Left colon (tissue), 2 donors: ENCODE results near the gene PEX26. TPM values are rescaled to one million over a fixed set of nuclear protein-coding genes. Genes with fewer than 3 reads are reported as not detected.
A peak's percentile ranks its signal among the peaks of the same experiment; 100 is the strongest.
"Not testable (repeated sequence)": the region's sequence is repeated elsewhere in the genome, so short reads cannot be mapped to it uniquely, and the experiment has no call there.

Experiments
- ATAC-seq: fragments of 200-7000 bp; cut with Tn5 transposase; one replicate; pipeline ENCODE4 v1.9.1; 2020; ENCODE audit warnings: mild to moderate bottlenecking, moderate library complexity
- DNase-seq, 2 donors: peaks; one replicate each; pipeline ENCODE4 v3.0.0-alpha.2; 2020
- intact Hi-C, 2 donors: fragments of 100-400 bp; cut with DNase I in 1 of 2; cut with micrococcal nuclease in 1 of 2; formaldehyde crosslinking; loops; one replicate each; pipeline versions ENCODE4 v1.11.2 to v1.14.0; 2022; cut with DNase I, micrococcal nuclease
- long read RNA-seq: library from polyadenylated mRNA; unstranded; transcript quantifications from one replicate; pipeline ENCODE4 v2.0.0, GENCODE V29; 2021
- total RNA-seq, 2 donors: library from RNA; stranded (reverse); fragmentation: NEBNext Ultra II Directional; extraction: Animal tissue kit (Norgen Biotek cat#: 25700); gene quantifications; one replicate each; pipeline ENCODE4 v1.2.1, GENCODE V29; 2021
- donor health status: DM: no; HTN: no; CAD: no.
- donor health status: DM: yes; HTN: yes; CAD: no.

Gene PEX26
- total RNA-seq, result 100 to 1,000 TPM; 128 to 196 TPM
- long read RNA-seq, full-length matches to known transcripts, result 5 of 25 reads
- long read RNA-seq, partial matches to known transcripts, result 6 of 25 reads
- long read RNA-seq, other reads (novel, unspliced or antisense), result 14 of 25 reads

DNA sequence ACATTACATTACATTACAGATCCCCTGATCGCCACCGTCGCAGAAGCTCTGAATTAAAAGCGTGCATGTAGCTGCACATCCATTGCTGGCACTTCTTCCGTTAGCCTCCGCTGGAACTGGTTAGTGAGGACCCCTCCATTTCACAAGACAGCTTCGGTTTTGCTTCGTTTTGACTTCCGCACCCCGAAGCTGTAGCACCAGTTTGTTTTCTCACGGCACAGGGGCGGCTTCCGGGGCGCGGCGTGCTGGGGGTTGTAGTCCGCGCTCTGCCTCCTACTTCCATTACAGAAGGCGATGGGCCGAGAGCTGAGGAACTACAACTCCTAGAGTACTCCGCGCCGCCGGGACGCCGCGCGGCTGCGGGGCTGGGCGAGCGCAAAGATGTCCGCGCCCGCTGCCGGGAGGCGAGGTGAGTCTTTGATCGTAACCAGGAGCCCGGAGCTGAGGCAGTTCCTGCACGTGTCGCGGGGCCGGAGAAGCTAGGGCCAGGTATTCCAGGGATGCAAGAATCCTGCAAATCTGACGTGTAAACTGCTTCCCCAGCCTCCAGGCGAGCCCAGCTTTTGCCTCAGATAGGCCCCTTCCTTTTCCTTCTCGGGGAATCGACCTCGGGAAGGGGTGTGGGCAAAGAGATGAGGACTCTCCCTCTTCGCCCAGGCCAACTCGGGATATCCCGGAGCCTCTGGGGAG, at the start of gene PEX26:
Gene PEX26, plus strand, starts transcription at position 352 of the 690 bp plus-strand sequence. CDS start 387 bp downstream, outside the sequence.
- intact Hi-C loops, result loop anchor here (2.0 to 10.0 kb wide), 3 partner anchors 73 to 255 kb away; no protein-coding TSS in a partner anchor
- ATAC-seq (peak; percentile 86), DNase-seq (peak; percentile 95 to 96)

DNA sequence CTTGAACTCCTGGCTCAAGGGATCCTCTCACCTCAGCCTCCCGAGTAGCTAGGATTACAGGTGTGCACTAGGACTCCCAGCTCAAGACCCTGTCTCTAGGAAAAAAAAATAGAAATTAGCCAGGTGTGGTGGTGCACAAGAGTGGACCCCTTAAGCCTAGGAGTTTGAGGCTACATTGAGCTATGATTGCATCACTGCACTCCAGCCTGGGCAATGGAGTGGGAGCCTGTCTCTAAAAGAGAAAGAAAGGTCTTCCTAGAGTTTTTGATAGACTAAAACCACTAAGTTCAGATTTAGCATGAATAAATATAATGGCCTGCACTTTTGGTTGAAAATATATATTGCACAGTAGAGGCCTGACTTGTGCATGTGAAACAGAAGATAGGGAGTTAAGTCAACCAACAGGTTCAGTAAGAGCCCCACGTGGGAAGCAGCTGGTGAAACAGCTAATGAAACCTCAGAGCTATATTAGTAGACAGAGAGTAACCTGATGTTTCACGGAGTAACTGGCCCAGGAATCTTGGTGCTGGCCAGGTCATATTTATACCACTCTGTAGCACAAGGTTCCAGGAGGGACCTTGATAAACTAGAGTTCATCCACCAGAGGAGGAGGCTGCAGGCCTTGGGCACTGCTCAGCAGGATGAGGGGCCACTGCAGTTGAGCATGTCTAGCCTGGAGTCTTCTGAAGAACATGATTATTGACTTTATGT, 48.8 kb upstream of the PEX26 start:
- ATAC-seq (no peak), DNase-seq (no peak)
- intact Hi-C loops, result no loop called here

DNA sequence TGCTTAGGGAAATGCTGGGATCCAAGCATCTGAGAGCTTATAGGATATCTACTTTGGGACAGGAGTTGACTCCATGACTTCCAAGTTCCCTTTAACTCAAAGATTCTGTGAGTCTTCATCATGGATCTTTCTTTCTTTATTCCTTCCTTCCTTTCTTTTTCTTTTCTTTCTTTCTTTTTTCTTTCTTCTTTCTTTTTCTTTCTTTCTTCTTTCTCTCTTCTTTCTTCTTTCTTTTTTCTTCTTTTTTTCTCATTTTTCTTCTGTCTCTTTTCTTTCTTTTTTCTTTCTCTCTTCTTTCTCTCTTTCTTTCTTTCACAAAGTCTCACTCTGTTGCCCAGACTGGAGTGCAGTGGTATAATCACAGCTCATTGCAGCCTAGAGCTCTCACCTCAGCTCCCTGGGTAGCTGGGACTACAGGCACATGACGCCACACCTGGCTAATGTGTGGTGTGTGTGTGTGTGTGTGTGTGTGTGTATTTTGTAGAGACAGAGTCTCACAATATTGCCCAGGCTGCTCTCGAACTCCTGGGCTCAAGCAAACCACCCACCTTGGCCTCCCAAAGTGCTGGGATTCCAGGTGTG, 48.0 kb upstream of the PEX26 start:
- ATAC-seq (peak; percentile 47), DNase-seq (no peak)
- intact Hi-C loops, result no loop called here

GRCh38 chr22:18031695-18032454, 45.9 kb upstream of the PEX26 start:
- ATAC-seq (peak; percentile 2), DNase-seq (no peak)
- intact Hi-C loops, result no loop called here

- DNase-seq (no peak), ATAC-seq (peak; percentile 64)
- intact Hi-C loops, result no loop called here
Measured at GRCh38 chr22:18032455-18033101, 45.2 kb upstream of the PEX26 start.

GRCh38 chr22:18033204-18033998, 44.4 kb upstream of the PEX26 start:
- DNase-seq (no peak), ATAC-seq (no peak)
- intact Hi-C loops, result no loop called here

- no peak for ATAC-seq
- no peak for DNase-seq
- intact Hi-C loops, result no loop called here
Measured at GRCh38 chr22:18034076-18034475, 43.7 kb upstream of the PEX26 start.

DNA sequence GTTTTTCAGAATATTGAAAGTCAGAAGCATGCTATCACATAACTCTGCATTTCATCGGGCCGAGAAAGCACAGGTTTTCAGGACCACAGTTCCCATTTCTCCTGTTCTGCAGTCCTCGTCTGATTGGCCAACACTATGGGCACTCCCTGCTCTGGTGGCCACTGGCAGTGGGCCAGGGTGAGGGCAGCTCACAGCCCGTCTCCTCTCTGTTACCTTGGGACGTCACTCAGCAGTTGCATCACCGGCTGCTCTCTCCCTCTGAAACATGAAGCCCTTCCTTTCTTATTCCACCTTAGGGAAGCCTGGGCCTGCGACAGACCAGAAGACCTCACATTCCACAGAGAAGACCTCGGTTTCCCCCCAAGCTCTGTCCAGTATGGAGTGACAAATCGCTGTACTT, 42.0 kb upstream of the PEX26 start:
- DNase-seq, result peak in 1 of 2 donors; percentile 54
- peak; percentile 86 for ATAC-seq
- intact Hi-C loops, result no loop called here

- DNase-seq, ATAC-seq, intact Hi-C loops: not testable (repeated sequence)
Measured at GRCh38 chr22:18040898-18041297, 36.9 kb upstream of the PEX26 start.

- intact Hi-C loops, result no loop called here
- DNase-seq (no peak), ATAC-seq (no peak)
Measured at GRCh38 chr22:18042685-18043084, 35.1 kb upstream of the PEX26 start.

GRCh38 chr22:18044548-18045271, 33.1 kb upstream of the PEX26 start:
- peak; percentile 82 for ATAC-seq
- intact Hi-C loops, result no loop called here
- peak in 1 of 2 donors; percentile 18 for DNase-seq

DNA sequence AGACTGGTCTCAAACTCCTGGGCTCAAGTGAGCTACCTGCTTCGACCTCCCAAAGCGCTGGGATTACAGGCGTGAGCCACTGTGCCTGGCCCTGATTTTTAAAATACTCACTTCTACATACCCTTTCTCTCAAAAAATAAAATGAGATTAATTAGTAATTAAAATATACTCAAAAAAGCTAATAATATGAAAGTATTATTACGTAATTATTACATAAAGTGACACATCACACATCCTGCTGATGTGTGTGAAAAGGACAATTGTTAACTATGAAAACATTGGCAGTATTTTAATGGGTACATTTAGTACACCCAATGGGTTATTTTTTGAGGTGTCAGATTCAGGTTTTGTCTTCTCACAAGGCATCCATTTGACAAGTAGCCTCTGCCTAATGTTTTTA, 32.0 kb upstream of the PEX26 start:
- intact Hi-C loops, result no loop called here
- ATAC-seq, result no peak
- DNase-seq, result no peak

DNA sequence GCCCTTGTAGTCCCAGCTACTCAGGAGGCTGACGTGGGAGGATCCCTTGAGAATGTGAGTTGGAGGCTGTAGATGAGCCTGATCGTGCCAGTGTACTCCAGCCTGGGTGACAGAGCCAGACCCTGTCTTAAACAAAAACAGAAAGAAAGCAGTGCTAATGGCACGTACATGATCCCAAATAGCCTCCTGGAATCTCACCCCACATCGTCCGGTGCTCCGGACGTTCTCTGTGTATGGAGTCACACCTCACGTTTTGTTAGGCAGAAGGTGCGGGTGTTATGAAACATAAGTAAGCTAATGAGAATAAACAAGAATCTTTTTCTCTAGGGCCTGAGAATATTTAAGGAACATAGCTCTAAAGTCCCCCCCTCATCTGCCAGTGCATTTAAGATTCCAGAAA, 29.7 kb upstream of the PEX26 start:
- intact Hi-C loops, result no loop called here
- ATAC-seq (no peak), DNase-seq (no peak)

DNA sequence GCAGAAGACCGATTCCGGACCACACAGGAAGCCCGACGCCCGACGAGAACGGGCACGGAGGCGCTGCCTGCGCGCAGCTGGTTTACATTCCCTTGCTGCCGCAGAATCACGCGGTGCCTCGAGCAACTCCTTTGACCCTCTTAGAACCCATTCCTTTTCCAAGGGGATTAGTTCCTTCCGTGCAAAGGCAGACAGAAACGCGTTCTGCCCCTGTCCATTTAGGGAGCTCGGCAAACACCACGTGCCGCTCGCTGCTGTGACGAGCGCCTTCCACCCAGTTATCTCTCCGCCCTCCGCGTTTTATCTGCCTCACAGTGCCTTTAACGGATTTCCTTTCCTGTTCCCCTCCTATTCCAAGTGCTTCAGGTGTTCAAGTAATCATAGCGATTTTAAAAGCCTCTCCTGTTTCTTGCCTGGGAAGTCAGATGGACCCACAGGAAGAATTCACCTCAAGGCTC, 29.3 kb upstream of the PEX26 start:
- peak; percentile 60 for ATAC-seq

DNA sequence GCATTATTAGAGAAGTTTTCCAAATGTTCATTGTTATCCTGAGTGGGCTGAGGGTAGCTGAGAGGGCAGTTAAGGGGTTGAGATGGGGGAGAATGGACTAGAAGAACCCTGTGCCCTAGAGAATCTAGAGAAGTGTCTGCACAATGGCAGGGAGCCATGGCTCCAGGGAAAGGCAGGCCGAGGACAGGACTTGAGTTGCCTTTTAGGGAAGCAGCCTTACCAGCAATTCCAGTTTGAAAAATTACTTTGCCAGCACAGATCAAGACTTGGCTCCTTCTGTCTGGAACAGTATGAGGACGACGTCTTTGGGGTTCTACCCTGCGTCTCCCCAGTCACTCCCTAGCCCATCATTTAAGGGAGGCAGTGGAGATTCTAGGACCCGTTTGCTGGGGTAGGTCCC, 27.7 kb upstream of the PEX26 start:
- DNase-seq (no peak), ATAC-seq (no peak)
- intact Hi-C loops, result no loop called here

More for the DNA sequence above, 29.3 kb upstream of the PEX26 start:
- peak; percentile 33 to 56 for DNase-seq
- intact Hi-C loops, result no loop called here

GRCh38 chr22:18051113-18051512, 26.7 kb upstream of the PEX26 start:
- ATAC-seq, intact Hi-C loops, DNase-seq: not testable (repeated sequence)
